H1 (cell line): ENCODE results near the gene HMGCL. TPM values are rescaled to one million over a fixed set of nuclear protein-coding genes. Genes with fewer than 3 reads are reported as not detected.

Source experiments
- BRCA1 ChIP-seq: IDR thresholded peaks from 2 replicates; pipeline ENCODE4 v1.6.1; 2012; ENCODE audit warnings: low read depth, low read length, improper control_type of control experiment
- CBX8 ChIP-seq: fragments of 300-800, 300-1000 bp; sonication (generic); IDR thresholded peaks from 2 replicates; pipeline ENCODE4 v1.7.1; 2016; ENCODE audit warnings: low read depth, low read length, borderline replicate concordance
- CEBPB ChIP-seq: IDR thresholded peaks from 2 replicates; pipeline ENCODE4 v1.6.1; 2012; ENCODE audit warnings: low read depth, low read length
- E2F6 ChIP-seq: IDR thresholded peaks from 2 replicates; pipeline ENCODE4 v1.6.1; 2012; ENCODE audit warnings: inconsistent platforms
- HDAC6 ChIP-seq: IDR thresholded peaks from one replicate; pipeline ENCODE4 v1.7.1; 2012; ENCODE audit warnings: low read depth, mild to moderate bottlenecking, inconsistent platforms, low read length, moderate library complexity
- KDM4A ChIP-seq: IDR thresholded peaks from one replicate; pipeline ENCODE4 v1.7.1; 2012; ENCODE audit warnings: low read depth, mild to moderate bottlenecking, moderate library complexity, low read length, inconsistent platforms; ENCODE audit not compliant: severe bottlenecking
- RAD21 ChIP-seq, 2 experiments: IDR thresholded peaks in 1 of 2; conservative IDR thresholded peaks in 1 of 2; 2 replicates each; pipeline ENCODE4 v1.6.1; 2011; ENCODE audit warnings: low read depth in 2 of 2, low read length in 2 of 2, improper control_type of control experiment in 1 of 2, inconsistent platforms in 1 of 2, mild to moderate bottlenecking in 1 of 2, moderate library complexity in 1 of 2
- TAF7 ChIP-seq: optimal IDR thresholded peaks from 2 replicates; pipeline ENCODE3; 2011; ENCODE audit warnings: low read depth, mild to moderate bottlenecking, inconsistent platforms, low read length, moderate library complexity, borderline replicate concordance
- TCF12 ChIP-seq: IDR thresholded peaks from 2 replicates; pipeline ENCODE4 v1.6.1; 2011; ENCODE audit warnings: low read depth, mild to moderate bottlenecking, low read length
- polyA plus RNA-seq, 7 experiments: library from polyadenylated mRNA; depleted of rRNA in 3 of 7; stranded (reverse) in 5 of 7; unstranded in 2 of 7; fragments of >200 nt in 5 of 7; fragments of 200-250 nt in 2 of 7; gene quantifications; 1 replicate in 5 of 7; 2 replicates in 1 of 7; 4 replicates in 1 of 7; pipeline versions ENCODE4 v1.2.1 to v1.2.3, GENCODE V29; 2011 to 2013; ENCODE audit warnings: missing spikeins in 2 of 7, mixed read lengths in 2 of 7
- total RNA-seq: library from RNA; stranded (reverse); fragmentation: NEBNext Ultra II Directional; extraction: Animal tissue kit (Norgen Biotek cat#: 25700); gene quantifications from 2 replicates; pipeline ENCODE4 v1.2.1, GENCODE V29; 2021
- TF ChIP-seq, protein P1 (sequence below): IDR thresholded peaks from 2 replicates; pipeline ENCODE4 v1.6.1; 2012; ENCODE audit warnings: inconsistent platforms
- TF ChIP-seq, protein P2 (sequence below): IDR thresholded peaks from 2 replicates; pipeline ENCODE4 v1.6.1; 2012; ENCODE audit warnings: low read length, inconsistent platforms

HMGCL gene
- total and polyA plus RNA-seq, 2 of the 8 experiments (the other 6 are each of a cell fraction or from before 2014, with no cell fraction given), result 13.7 to 19.5 TPM

GRCh38 chr1:23838401-23838866 is 13.2 kb upstream of the HMGCL start (continued):
- TF ChIP-seq HDAC6, result no peak
- no peak for TF ChIP-seq TCF12
- TF ChIP-seq, protein P1, sequence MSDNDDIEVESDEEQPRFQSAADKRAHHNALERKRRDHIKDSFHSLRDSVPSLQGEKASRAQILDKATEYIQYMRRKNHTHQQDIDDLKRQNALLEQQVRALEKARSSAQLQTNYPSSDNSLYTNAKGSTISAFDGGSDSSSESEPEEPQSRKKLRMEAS, result peak; percentile 55; the same call in 1 of the 2 replicates
- TF ChIP-seq KDM4A, result peak; percentile 75
- peak; percentile 50; the same call in 1 of the 2 replicates for TF ChIP-seq CEBPB
- TF ChIP-seq, protein P2, sequence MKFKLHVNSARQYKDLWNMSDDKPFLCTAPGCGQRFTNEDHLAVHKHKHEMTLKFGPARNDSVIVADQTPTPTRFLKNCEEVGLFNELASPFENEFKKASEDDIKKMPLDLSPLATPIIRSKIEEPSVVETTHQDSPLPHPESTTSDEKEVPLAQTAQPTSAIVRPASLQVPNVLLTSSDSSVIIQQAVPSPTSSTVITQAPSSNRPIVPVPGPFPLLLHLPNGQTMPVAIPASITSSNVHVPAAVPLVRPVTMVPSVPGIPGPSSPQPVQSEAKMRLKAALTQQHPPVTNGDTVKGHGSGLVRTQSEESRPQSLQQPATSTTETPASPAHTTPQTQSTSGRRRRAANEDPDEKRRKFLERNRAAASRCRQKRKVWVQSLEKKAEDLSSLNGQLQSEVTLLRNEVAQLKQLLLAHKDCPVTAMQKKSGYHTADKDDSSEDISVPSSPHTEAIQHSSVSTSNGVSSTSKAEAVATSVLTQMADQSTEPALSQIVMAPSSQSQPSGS, result no peak
- TF ChIP-seq TAF7, result no peak
- TF ChIP-seq CBX8, result no peak
- TF ChIP-seq RAD21 (IDR thresholded peaks at IDR 0.05 in 1 of 2, conservative IDR thresholded peaks at IDR 0.05 in 1 of 2; ENCODE audit: low read depth in 2 of 2, low read length in 2 of 2), result no peak
- no peak for TF ChIP-seq E2F6
- TF ChIP-seq BRCA1, result no peak
